Measurements from ENCODE around the gene RNASE1. TPM values are rescaled to one million over a fixed set of nuclear protein-coding genes. Genes with fewer than 3 reads are reported as not detected.
"Not testable (repeated sequence)": the region's sequence is repeated elsewhere in the genome, so short reads cannot be mapped to it uniquely, and the experiment has no call there.

RNASE1 gene
- total RNA-seq, 1 experiment from 2014 or later = 1.0 TPM

GRCh38 chr14:20774258-20774824 lies 28.3 kb downstream of the RNASE1 start:
- no peak for DNase-seq (ENCODE audit: low read depth)

DNA sequence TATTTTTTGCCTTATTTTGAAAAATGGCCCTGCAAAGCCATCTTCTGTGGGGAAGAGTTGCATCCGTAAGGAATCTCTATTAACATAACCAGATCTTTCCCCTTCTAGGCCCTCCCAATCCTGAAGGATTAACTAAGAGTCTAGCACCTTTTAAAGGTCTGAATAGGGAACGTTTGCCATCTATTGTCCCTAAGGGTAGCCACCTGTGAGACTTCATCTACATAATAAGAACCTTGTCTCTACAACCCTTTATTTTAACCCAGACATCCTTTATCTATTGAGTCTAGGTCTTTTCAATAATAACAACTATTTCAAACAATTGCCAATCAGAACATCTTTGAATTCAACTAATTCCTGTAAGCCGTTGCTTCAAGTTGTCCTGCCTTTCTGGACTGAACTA lies 30.0 kb downstream of the RNASE1 start:
- no peak for DNase-seq (ENCODE audit: low read depth)

GRCh38 chr14:20769421-20769820 lies 33.2 kb downstream of the RNASE1 start:
- no peak for DNase-seq (ENCODE audit: low read depth)

GRCh38 chr14:20768593-20768892 lies 34.1 kb downstream of the RNASE1 start:
- no peak for DNase-seq (ENCODE audit: low read depth)

DNA sequence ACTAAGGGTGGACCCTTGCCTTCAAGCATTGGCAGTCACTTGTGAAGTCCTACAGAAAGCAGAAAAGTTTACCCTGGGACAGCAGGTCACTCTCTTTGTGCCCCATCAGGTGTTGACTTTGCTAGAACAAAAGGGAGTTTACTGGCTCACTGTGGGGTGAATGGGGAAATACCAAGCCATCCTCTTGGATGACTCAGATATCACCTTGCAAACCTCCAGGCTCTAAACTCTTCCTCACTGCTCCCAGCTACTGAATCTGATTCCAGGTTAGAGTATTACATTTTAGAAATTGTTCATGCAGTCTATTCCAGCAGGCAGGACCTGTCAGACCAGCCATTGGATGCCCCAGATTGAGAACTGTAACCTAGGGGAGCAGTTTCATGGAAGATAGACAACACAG lies 41.7 kb downstream of the RNASE1 start:
- no peak for DNase-seq (ENCODE audit: low read depth)

DNA sequence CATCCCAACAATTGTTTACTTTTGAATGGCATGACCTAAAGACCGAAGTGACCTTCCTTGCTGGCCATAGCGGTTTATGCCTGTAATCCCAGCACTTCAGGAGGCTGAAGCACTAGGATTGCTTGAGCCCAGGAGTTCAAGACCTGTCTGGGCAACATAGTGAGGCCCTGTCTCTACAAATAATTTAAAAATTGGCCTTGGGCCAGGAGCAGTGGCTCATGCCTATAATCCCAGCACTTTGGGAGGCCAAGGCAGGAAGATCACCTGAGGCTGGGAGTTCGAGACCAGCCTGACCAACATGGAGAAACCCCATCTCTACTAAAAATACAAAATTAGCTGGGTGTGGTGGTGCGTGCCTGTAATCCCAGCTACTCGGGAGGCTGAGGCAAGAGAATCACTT lies 43.2 kb downstream of the RNASE1 start:
- DNase-seq (ENCODE audit: low read depth) = not testable (repeated sequence)

- no peak for DNase-seq (ENCODE audit: low read depth)
These were observed 44.7 kb downstream of the RNASE1 start for GRCh38 chr14:20757965-20758364.

- DNase-seq (ENCODE audit: low read depth) = no peak
These were observed 47.6 kb downstream of the RNASE1 start for GRCh38 chr14:20755037-20755436.

DNA sequence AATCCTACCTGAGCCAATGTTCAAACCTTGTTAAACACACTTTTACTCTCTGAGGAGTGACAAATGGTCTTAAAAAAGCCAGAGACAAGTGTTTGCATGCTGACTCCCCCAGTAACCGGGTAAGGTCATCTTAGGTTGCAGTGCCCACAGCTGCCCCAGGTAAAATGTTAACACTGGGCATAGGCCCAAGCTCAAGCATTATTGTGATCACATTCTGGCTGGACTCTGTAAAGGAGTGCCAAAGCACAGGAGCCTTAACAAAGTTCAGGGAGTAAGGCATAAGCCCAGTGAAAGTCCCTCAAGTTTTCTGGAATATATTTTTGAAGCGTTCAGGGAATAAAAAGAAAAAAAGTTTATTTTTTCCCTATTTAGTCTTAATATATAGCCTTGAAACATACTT lies 48.3 kb downstream of the RNASE1 start:
- DNase-seq (ENCODE audit: low read depth) = no peak

DNA sequence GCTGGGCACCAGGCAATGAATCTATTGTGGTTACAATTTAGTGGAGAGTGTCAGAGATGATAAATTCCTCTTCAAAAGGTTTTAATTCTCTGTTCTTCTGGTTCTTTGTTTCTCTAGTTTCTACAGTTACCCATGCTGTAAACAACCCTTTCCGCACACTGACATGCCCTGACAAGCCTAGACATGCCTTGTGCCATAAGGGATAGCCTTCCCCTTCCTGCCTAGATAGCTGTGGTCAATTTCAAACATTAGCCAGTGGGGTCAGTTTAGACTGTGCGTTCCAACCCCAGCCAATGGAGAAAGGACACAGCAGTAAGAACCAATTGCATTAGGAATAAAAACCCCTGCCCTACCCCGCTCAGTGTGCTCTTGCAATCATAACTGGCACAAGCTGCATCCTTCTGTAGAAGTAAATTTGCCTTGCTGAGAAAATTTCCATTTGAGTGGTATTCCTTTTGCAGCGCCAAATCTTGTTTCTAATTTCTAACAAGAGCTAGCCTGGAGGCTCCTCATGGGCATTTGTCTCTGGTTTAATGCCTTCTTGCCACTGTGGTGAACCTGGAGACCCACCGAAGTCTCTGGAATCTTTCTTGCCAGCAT lies 50.6 kb downstream of the RNASE1 start:
- DNase-seq (ENCODE audit: low read depth) = peak; percentile 41

Other genes with a start within 250 kb of the RNASE1 start
- not detected in 2 replicates for gene RNASE9, start 241.8 kb downstream of the RNASE1 start, total RNA-seq (2014; rRNA removed; shearing (Covaris generic))
- gene RNASE11, start 214.8 kb downstream of the RNASE1 start, total RNA-seq (2014; rRNA removed; shearing (Covaris generic)) = not detected in 2 replicates
- not detected in 2 replicates for gene RNASE12, start 211.5 kb downstream of the RNASE1 start, total RNA-seq (2014; rRNA removed; shearing (Covaris generic))
- not detected in 2 replicates for gene OR6S1, start 161.2 kb downstream of the RNASE1 start, total RNA-seq (2014; rRNA removed; shearing (Covaris generic))
- 0.82 and 0.87 TPM in 2 replicates for gene RNASE4, start 118.3 kb downstream of the RNASE1 start, total RNA-seq (2014; rRNA removed; shearing (Covaris generic))
- gene ANG, start 114.1 kb downstream of the RNASE1 start, total RNA-seq (2014; rRNA removed; shearing (Covaris generic)) = 0.33 and 0.77 TPM in 2 replicates
- not detected in 2 replicates for gene EDDM3A, start 57.0 kb downstream of the RNASE1 start, total RNA-seq (2014; rRNA removed; shearing (Covaris generic))
- not detected in 2 replicates for gene EDDM3B, start 34.4 kb downstream of the RNASE1 start, total RNA-seq (2014; rRNA removed; shearing (Covaris generic))
- gene RNASE6, start 21.6 kb downstream of the RNASE1 start, total RNA-seq (2014; rRNA removed; shearing (Covaris generic)) = not detected in 2 replicates
- not detected in 2 replicates for gene RNASE3, start 88.5 kb upstream of the RNASE1 start, total RNA-seq (2014; rRNA removed; shearing (Covaris generic))
- gene RNASE2, start 152.6 kb upstream of the RNASE1 start, total RNA-seq (2014; rRNA removed; shearing (Covaris generic)) = not detected in 2 replicates
- 100 and 101 TPM in 2 replicates for gene METTL17, start 187.1 kb upstream of the RNASE1 start, total RNA-seq (2014; rRNA removed; shearing (Covaris generic))
- gene SLC39A2, start 196.4 kb upstream of the RNASE1 start, total RNA-seq (2014; rRNA removed; shearing (Covaris generic)) = 0.05 TPM in 1 of 2 replicates, not detected in the other
- 13.1 and 16.9 TPM in 2 replicates for gene NDRG2, start 222.2 kb upstream of the RNASE1 start, total RNA-seq (2014; rRNA removed; shearing (Covaris generic))
- gene TPPP2, start 227.4 kb upstream of the RNASE1 start, total RNA-seq (2014; rRNA removed; shearing (Covaris generic)) = not detected in 2 replicates
- not detected in 2 replicates for gene RNASE13, start 232.0 kb upstream of the RNASE1 start, total RNA-seq (2014; rRNA removed; shearing (Covaris generic))
- 0.43 TPM in 1 of 2 replicates, not detected in the other for gene RNASE7, start 239.5 kb upstream of the RNASE1 start, total RNA-seq (2014; rRNA removed; shearing (Covaris generic))